HG03520 (cell line): Measurements from ENCODE around the gene PPIP5K1.
A peak's percentile ranks its signal among the peaks of the same experiment; 100 is the strongest.
"Not testable (repeated sequence)": the region's sequence is repeated elsewhere in the genome, so short reads cannot be mapped to it uniquely, and the experiment has no call there.

Source experiments
- ATAC-seq: cut with Tn5 transposase; IDR thresholded peaks from one replicate; pipeline ENCODE4 v1.9.1; 2021; ENCODE audit warnings: mild to moderate bottlenecking, moderate library complexity; ENCODE audit not compliant: unreplicated experiment

Gene PPIP5K1

GRCh38 chr15:43589778-43590466 lies at the start of gene PPIP5K1:
TSS of gene PPIP5K1 (minus strand) at chr15:43590208. CDS start at chr15:43584504, 5,704 bp downstream.
- ATAC-seq: peak; percentile 86

GRCh38 chr15:43638464-43639204 lies 48.6 kb upstream of the PPIP5K1 start:
- ATAC-seq: not testable (repeated sequence)

- not testable (repeated sequence) for ATAC-seq
Measured at GRCh38 chr15:43626937-43627336, 36.9 kb upstream of the PPIP5K1 start.

- ATAC-seq: no peak
Measured at GRCh38 chr15:43625106-43625505, 35.1 kb upstream of the PPIP5K1 start.

- not testable (repeated sequence) for ATAC-seq
Measured at GRCh38 chr15:43622068-43622799, 32.2 kb upstream of the PPIP5K1 start.

GRCh38 chr15:43618700-43619099 lies 28.7 kb upstream of the PPIP5K1 start, which contains the start of gene STRC:
TSS of gene STRC (minus strand) at chr15:43618800. CDS start at chr15:43618722, 78 bp downstream.
- not testable (repeated sequence) for ATAC-seq

GRCh38 chr15:43617750-43618149 lies 27.7 kb upstream of the PPIP5K1 start:
- ATAC-seq: not testable (repeated sequence)

- ATAC-seq: not testable (repeated sequence)
Measured at GRCh38 chr15:43602233-43602632, 12.2 kb upstream of the PPIP5K1 start.

- ATAC-seq: not testable (repeated sequence)
Measured at GRCh38 chr15:43600200-43600599, 10.2 kb upstream of the PPIP5K1 start.

- not testable (repeated sequence) for ATAC-seq
Measured at GRCh38 chr15:43599131-43599530, 9.1 kb upstream of the PPIP5K1 start.

GRCh38 chr15:43593328-43594190 lies 3.6 kb upstream of the PPIP5K1 start, which contains the start of gene CKMT1B:
TSS of gene CKMT1B (plus strand) at chr15:43594027. CDS start at chr15:43594219, 192 bp downstream.
- ATAC-seq: not testable (repeated sequence)

GRCh38 chr15:43592841-43593240 lies 2.8 kb upstream of the PPIP5K1 start:
- ATAC-seq: not testable (repeated sequence)

- not testable (repeated sequence) for ATAC-seq
Measured at GRCh38 chr15:43574607-43575006, 15.4 kb downstream of the PPIP5K1 start.

- not testable (repeated sequence) for ATAC-seq
Measured at GRCh38 chr15:43566615-43567014, 23.4 kb downstream of the PPIP5K1 start.

- not testable (repeated sequence) for ATAC-seq
Measured at GRCh38 chr15:43563793-43564192, 26.2 kb downstream of the PPIP5K1 start.

GRCh38 chr15:43562753-43563152 lies 27.3 kb downstream of the PPIP5K1 start:
- not testable (repeated sequence) for ATAC-seq

GRCh38 chr15:43552986-43553385 lies 37.0 kb downstream of the PPIP5K1 start:
- no peak for ATAC-seq

- ATAC-seq: no peak
Measured at GRCh38 chr15:43552256-43552655, 37.8 kb downstream of the PPIP5K1 start.

- ATAC-seq: no peak
Measured at GRCh38 chr15:43550527-43551363, 39.3 kb downstream of the PPIP5K1 start.
